ENCODE results near the gene MEGF11.

The MEGF11 gene

GRCh38 chr15:66089509-66089908 lies 164.0 kb downstream of the MEGF11 start:
- H3K4me2 ChIP-seq (ENCODE audit: low read length), result no peak overlapping the region
- no peak overlapping the region for H3K4me3 ChIP-seq (ENCODE audit: low read length)
- H3K4me1 ChIP-seq (ENCODE audit: control insufficient read depth, insufficient read depth, low read length), result no peaks in the 10 kb centered on the region
- H3K36me3 ChIP-seq (ENCODE audit: insufficient read depth, low read length), result no peaks in the 10 kb centered on the region
- no peak overlapping the region for H3K9ac ChIP-seq (ENCODE audit: low read depth, low read length)
- peaks cover 56% of the 10 kb centered on the region for H3K27me3 ChIP-seq (ENCODE audit: control insufficient read depth, insufficient read depth, low read length)
- no peaks in the 10 kb centered on the region for H3K9me3 ChIP-seq (replicated peaks; ENCODE audit: low read length)

- no peaks in the 10 kb centered on the region for H3K36me3 ChIP-seq (ENCODE audit: insufficient read depth, low read length)
Observed at GRCh38 chr15:66089049-66089448, 164.5 kb downstream of the MEGF11 start.

GRCh38 chr15:66085128-66085527 lies 168.4 kb downstream of the MEGF11 start:
- Histone ChIP-seq H3K9ac (ENCODE audit: low read depth, low read length) (no peak overlapping the region), H3K4me3 (ENCODE audit: low read length) (no peak overlapping the region), H3K36me3 (ENCODE audit: insufficient read depth, low read length) (no peaks in the 10 kb centered on the region), H3K4me2 (ENCODE audit: low read length) (no peak overlapping the region), H3K27me3 (ENCODE audit: control insufficient read depth, insufficient read depth, low read length) (peaks cover 32% of the 10 kb centered on the region), H3K9me3 (replicated peaks; ENCODE audit: low read length) (no peaks in the 10 kb centered on the region), H3K4me1 (ENCODE audit: control insufficient read depth, insufficient read depth, low read length) (no peaks in the 10 kb centered on the region)

More at GRCh38 chr15:66089049-66089448, 164.5 kb downstream of the MEGF11 start:
- no peaks in the 10 kb centered on the region for H3K4me1 ChIP-seq (ENCODE audit: control insufficient read depth, insufficient read depth, low read length)
- no peaks in the 10 kb centered on the region for H3K9me3 ChIP-seq (replicated peaks; ENCODE audit: low read length)
- peaks cover 52% of the 10 kb centered on the region for H3K27me3 ChIP-seq (ENCODE audit: control insufficient read depth, insufficient read depth, low read length)
- no peak overlapping the region for H3K4me2 ChIP-seq (ENCODE audit: low read length)
- no peak overlapping the region for H3K9ac ChIP-seq (ENCODE audit: low read depth, low read length)
- no peak overlapping the region for H3K4me3 ChIP-seq (ENCODE audit: low read length)

GRCh38 chr15:66084704-66085103 lies 168.8 kb downstream of the MEGF11 start:
- peaks cover 27% of the 10 kb centered on the region for H3K27me3 ChIP-seq (ENCODE audit: control insufficient read depth, insufficient read depth, low read length)
- H3K9ac ChIP-seq (ENCODE audit: low read depth, low read length), result no peak overlapping the region
- no peaks in the 10 kb centered on the region for H3K4me1 ChIP-seq (ENCODE audit: control insufficient read depth, insufficient read depth, low read length)
- no peaks in the 10 kb centered on the region for H3K36me3 ChIP-seq (ENCODE audit: insufficient read depth, low read length)
- no peak overlapping the region for H3K4me2 ChIP-seq (ENCODE audit: low read length)
- H3K4me3 ChIP-seq (ENCODE audit: low read length), result no peak overlapping the region
- no peaks in the 10 kb centered on the region for H3K9me3 ChIP-seq (replicated peaks; ENCODE audit: low read length)

- Histone ChIP-seq H3K9ac (ENCODE audit: low read depth, low read length) (no peak overlapping the region), H3K4me3 (ENCODE audit: low read length) (no peak overlapping the region), H3K4me1 (ENCODE audit: control insufficient read depth, insufficient read depth, low read length) (no peaks in the 10 kb centered on the region), H3K27me3 (ENCODE audit: control insufficient read depth, insufficient read depth, low read length) (peaks cover 10% of the 10 kb centered on the region), H3K36me3 (ENCODE audit: insufficient read depth, low read length) (no peaks in the 10 kb centered on the region), H3K4me2 (ENCODE audit: low read length) (no peak overlapping the region), H3K9me3 (replicated peaks; ENCODE audit: low read length) (no peaks in the 10 kb centered on the region)
Observed at GRCh38 chr15:66080717-66081398, 172.7 kb downstream of the MEGF11 start.

GRCh38 chr15:66078929-66079275 lies 174.6 kb downstream of the MEGF11 start:
- Histone ChIP-seq H3K4me1 (ENCODE audit: control insufficient read depth, insufficient read depth, low read length) (no peaks in the 10 kb centered on the region), H3K4me3 (ENCODE audit: low read length) (no peak overlapping the region), H3K9ac (ENCODE audit: low read depth, low read length) (no peak overlapping the region), H3K9me3 (replicated peaks; ENCODE audit: low read length) (no peaks in the 10 kb centered on the region), H3K36me3 (ENCODE audit: insufficient read depth, low read length) (no peaks in the 10 kb centered on the region), H3K27me3 (ENCODE audit: control insufficient read depth, insufficient read depth, low read length) (peaks cover 28% of the 10 kb centered on the region), H3K4me2 (ENCODE audit: low read length) (no peak overlapping the region)

- Histone ChIP-seq H3K9me3 (replicated peaks; ENCODE audit: low read length) (no peaks in the 10 kb centered on the region), H3K9ac (ENCODE audit: low read depth, low read length) (no peak overlapping the region), H3K4me2 (ENCODE audit: low read length) (no peak overlapping the region), H3K27me3 (ENCODE audit: control insufficient read depth, insufficient read depth, low read length) (peaks cover 29% of the 10 kb centered on the region), H3K36me3 (ENCODE audit: insufficient read depth, low read length) (no peaks in the 10 kb centered on the region), H3K4me1 (ENCODE audit: control insufficient read depth, insufficient read depth, low read length) (no peaks in the 10 kb centered on the region), H3K4me3 (ENCODE audit: low read length) (no peak overlapping the region)
Observed at GRCh38 chr15:66078196-66078928, 175.2 kb downstream of the MEGF11 start.

- peaks cover 25% of the 10 kb centered on the region for H3K27me3 ChIP-seq (ENCODE audit: control insufficient read depth, insufficient read depth, low read length)
Observed at GRCh38 chr15:66077320-66077663, 176.3 kb downstream of the MEGF11 start.

GRCh38 chr15:66076591-66077319 lies 176.8 kb downstream of the MEGF11 start:
- Histone ChIP-seq H3K4me2 (ENCODE audit: low read length) (no peak overlapping the region), H3K27me3 (ENCODE audit: control insufficient read depth, insufficient read depth, low read length) (peaks cover 31% of the 10 kb centered on the region), H3K9me3 (replicated peaks; ENCODE audit: low read length) (no peaks in the 10 kb centered on the region), H3K36me3 (ENCODE audit: insufficient read depth, low read length) (no peaks in the 10 kb centered on the region), H3K4me1 (ENCODE audit: control insufficient read depth, insufficient read depth, low read length) (no peaks in the 10 kb centered on the region), H3K4me3 (ENCODE audit: low read length) (no peak overlapping the region), H3K9ac (ENCODE audit: low read depth, low read length) (no peak overlapping the region)

More at GRCh38 chr15:66077320-66077663, 176.3 kb downstream of the MEGF11 start:
- no peaks in the 10 kb centered on the region for H3K4me1 ChIP-seq (ENCODE audit: control insufficient read depth, insufficient read depth, low read length)
- H3K4me2 ChIP-seq (ENCODE audit: low read length), result no peak overlapping the region
- no peaks in the 10 kb centered on the region for H3K36me3 ChIP-seq (ENCODE audit: insufficient read depth, low read length)
- H3K9ac ChIP-seq (ENCODE audit: low read depth, low read length), result no peak overlapping the region
- H3K4me3 ChIP-seq (ENCODE audit: low read length), result no peak overlapping the region
- H3K9me3 ChIP-seq (replicated peaks; ENCODE audit: low read length), result no peaks in the 10 kb centered on the region

- no peak overlapping the region for H3K4me2 ChIP-seq (ENCODE audit: low read length)
- H3K9ac ChIP-seq (ENCODE audit: low read depth, low read length), result no peak overlapping the region
- H3K4me3 ChIP-seq (ENCODE audit: low read length), result no peak overlapping the region
- H3K4me1 ChIP-seq (ENCODE audit: control insufficient read depth, insufficient read depth, low read length), result no peaks in the 10 kb centered on the region
- H3K27me3 ChIP-seq (ENCODE audit: control insufficient read depth, insufficient read depth, low read length), result peaks cover 39% of the 10 kb centered on the region
- no peaks in the 10 kb centered on the region for H3K36me3 ChIP-seq (ENCODE audit: insufficient read depth, low read length)
- H3K9me3 ChIP-seq (replicated peaks; ENCODE audit: low read length), result no peaks in the 10 kb centered on the region
Observed at GRCh38 chr15:66075947-66076346, 177.6 kb downstream of the MEGF11 start.

- Histone ChIP-seq H3K4me3 (ENCODE audit: low read length) (no peak overlapping the region), H3K9me3 (replicated peaks; ENCODE audit: low read length) (no peaks in the 10 kb centered on the region), H3K27me3 (ENCODE audit: control insufficient read depth, insufficient read depth, low read length) (peaks cover 53% of the 10 kb centered on the region), H3K36me3 (ENCODE audit: insufficient read depth, low read length) (no peaks in the 10 kb centered on the region), H3K4me2 (ENCODE audit: low read length) (no peak overlapping the region), H3K9ac (ENCODE audit: low read depth, low read length) (no peak overlapping the region), H3K4me1 (ENCODE audit: control insufficient read depth, insufficient read depth, low read length) (no peaks in the 10 kb centered on the region)
Observed at GRCh38 chr15:66072616-66073361, 180.8 kb downstream of the MEGF11 start.
